ENCODE measurements around the gene CLEC17A. TPM values are rescaled to one million over a fixed set of nuclear protein-coding genes. Genes with fewer than 3 reads are reported as not detected.

The CLEC17A gene
- total and polyA plus RNA-seq, 2 of the 13 experiments (the other 11 are each of a cell fraction or from before 2014, with no cell fraction given): not detected

- 0 out of 2 replicates have a peak, but pooled peaks have one; percentile 44 for TF ChIP-seq KLF6 (CRISPR knock-in tag; IDR thresholded peaks at IDR 0.05)
- no peak for TF ChIP-seq ZNF34 (CRISPR knock-in tag; IDR thresholded peaks at IDR 0.05; ENCODE audit: borderline replicate concordance)
- TF ChIP-seq, protein P1, sequence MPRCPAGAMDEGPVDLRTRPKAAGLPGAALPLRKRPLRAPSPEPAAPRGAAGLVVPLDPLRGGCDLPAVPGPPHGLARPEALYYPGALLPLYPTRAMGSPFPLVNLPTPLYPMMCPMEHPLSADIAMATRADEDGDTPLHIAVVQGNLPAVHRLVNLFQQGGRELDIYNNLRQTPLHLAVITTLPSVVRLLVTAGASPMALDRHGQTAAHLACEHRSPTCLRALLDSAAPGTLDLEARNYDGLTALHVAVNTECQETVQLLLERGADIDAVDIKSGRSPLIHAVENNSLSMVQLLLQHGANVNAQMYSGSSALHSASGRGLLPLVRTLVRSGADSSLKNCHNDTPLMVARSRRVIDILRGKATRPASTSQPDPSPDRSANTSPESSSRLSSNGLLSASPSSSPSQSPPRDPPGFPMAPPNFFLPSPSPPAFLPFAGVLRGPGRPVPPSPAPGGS (CRISPR knock-in tag; IDR thresholded peaks at IDR 0.05): no peak
- no peak for TF ChIP-seq ZNF83 (CRISPR knock-in tag; IDR thresholded peaks at IDR 0.05; ENCODE audit: borderline replicate concordance)
- TF ChIP-seq MED1 (CRISPR knock-in tag; IDR thresholded peaks at IDR 0.05): 0 out of 2 replicates have a peak, but pooled peaks have one; percentile 24
- TF ChIP-seq NCOA2 (CRISPR knock-in tag; IDR thresholded peaks at IDR 0.05): 0 out of 2 replicates have a peak, but pooled peaks have one; percentile 15
- 0 out of 2 replicates have a peak, but pooled peaks have one; percentile 39 for TF ChIP-seq ZNF792 (CRISPR knock-in tag; IDR thresholded peaks at IDR 0.05)
- 0 out of 2 replicates have a peak, but pooled peaks have one; percentile 11 for TF ChIP-seq BCL6 (CRISPR knock-in tag; IDR thresholded peaks at IDR 0.05)
- TF ChIP-seq ZBTB38 (CRISPR knock-in tag; IDR thresholded peaks at IDR 0.05): peak; percentile 63; the same call in 1 of the 2 replicates
- no peak for TF ChIP-seq LBX2 (CRISPR knock-in tag; IDR thresholded peaks at IDR 0.05; ENCODE audit: borderline replicate concordance)
- TF ChIP-seq DNMT3B (CRISPR knock-in tag; conservative IDR thresholded peaks at IDR 0.05): no peak
- peak; percentile 58 for TF ChIP-seq ZNF687 (CRISPR knock-in tag; IDR thresholded peaks at IDR 0.05)
- TF ChIP-seq HOMEZ (CRISPR knock-in tag; IDR thresholded peaks at IDR 0.05; ENCODE audit: low read depth): no peak
- TF ChIP-seq KDM3A (CRISPR knock-in tag; IDR thresholded peaks at IDR 0.05; ENCODE audit: low read depth): 0 out of 2 replicates have a peak, but pooled peaks have one; percentile 34
- peak; percentile 69; the same call in 1 of the 2 replicates for TF ChIP-seq ZNF543 (CRISPR knock-in tag; IDR thresholded peaks at IDR 0.05)
- no peak for TF ChIP-seq ZNF17 (CRISPR knock-in tag; IDR thresholded peaks at IDR 0.05)
- TF ChIP-seq ZFYVE20 (CRISPR knock-in tag; IDR thresholded peaks at IDR 0.05; ENCODE audit: borderline replicate concordance, low read depth): no peak
- TF ChIP-seq GATAD1 (CRISPR knock-in tag; IDR thresholded peaks at IDR 0.05): peak; percentile 29; the same call in 1 of the 2 replicates
- TF ChIP-seq, protein P2, sequence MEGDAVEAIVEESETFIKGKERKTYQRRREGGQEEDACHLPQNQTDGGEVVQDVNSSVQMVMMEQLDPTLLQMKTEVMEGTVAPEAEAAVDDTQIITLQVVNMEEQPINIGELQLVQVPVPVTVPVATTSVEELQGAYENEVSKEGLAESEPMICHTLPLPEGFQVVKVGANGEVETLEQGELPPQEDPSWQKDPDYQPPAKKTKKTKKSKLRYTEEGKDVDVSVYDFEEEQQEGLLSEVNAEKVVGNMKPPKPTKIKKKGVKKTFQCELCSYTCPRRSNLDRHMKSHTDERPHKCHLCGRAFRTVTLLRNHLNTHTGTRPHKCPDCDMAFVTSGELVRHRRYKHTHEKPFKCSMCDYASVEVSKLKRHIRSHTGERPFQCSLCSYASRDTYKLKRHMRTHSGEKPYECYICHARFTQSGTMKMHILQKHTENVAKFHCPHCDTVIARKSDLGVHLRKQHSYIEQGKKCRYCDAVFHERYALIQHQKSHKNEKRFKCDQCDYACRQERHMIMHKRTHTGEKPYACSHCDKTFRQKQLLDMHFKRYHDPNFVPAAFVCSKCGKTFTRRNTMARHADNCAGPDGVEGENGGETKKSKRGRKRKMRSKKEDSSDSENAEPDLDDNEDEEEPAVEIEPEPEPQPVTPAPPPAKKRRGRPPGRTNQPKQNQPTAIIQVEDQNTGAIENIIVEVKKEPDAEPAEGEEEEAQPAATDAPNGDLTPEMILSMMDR (CRISPR knock-in tag; IDR thresholded peaks at IDR 0.05): peak; percentile 94
- no peak for TF ChIP-seq PCBP2 (optimal IDR thresholded peaks at IDR 0.05; ENCODE audit: low read depth, low read length, poor library complexity, severe bottlenecking)
- no peak for TF ChIP-seq ZSCAN31 (CRISPR knock-in tag; IDR thresholded peaks at IDR 0.05; ENCODE audit: low read depth)
Measured at GRCh38 chr19:14556662-14557188, 26.2 kb upstream of the CLEC17A start (continued).
